ENCODE data around the gene P2RX5.

Gene P2RX5

GRCh38 chr17:3658784-3659449, 37.0 kb downstream of the P2RX5 start:
- TF ChIP-seq FOXP2 (optimal IDR thresholded peaks at IDR 0.05; ENCODE audit: control extremely low read depth, extremely low read length, insufficient read depth): no peak
- TF ChIP-seq EZH2 (IDR thresholded peaks at IDR 0.05): no peak
- TF ChIP-seq POLR2AphosphoS5 (IDR thresholded peaks at IDR 0.05; ENCODE audit: borderline replicate concordance, low read depth, low read length): no peak
- Histone ChIP-seq H3K9me3 (ENCODE audit: low read depth, low read length) (no peaks in the 10 kb centered on the region), H3K27ac (no peak overlapping the region), H3K9ac (ENCODE audit: insufficient read length) (no peak overlapping the region), H3K4me3 (no peak overlapping the region), H3K36me3 (ENCODE audit: insufficient read depth, low read length) (peaks cover 5% of the 10 kb centered on the region; the same call in 1 of the 2 replicates)
- no peak for DNase-seq (ENCODE audit: low read depth, low spot score)

- no peak overlapping the region for H3K9ac ChIP-seq (ENCODE audit: insufficient read length)
- TF ChIP-seq FOXP2 (optimal IDR thresholded peaks at IDR 0.05; ENCODE audit: control extremely low read depth, extremely low read length, insufficient read depth): no peak
- TF ChIP-seq EZH2 (IDR thresholded peaks at IDR 0.05): no peak
- TF ChIP-seq POLR2AphosphoS5 (IDR thresholded peaks at IDR 0.05; ENCODE audit: borderline replicate concordance, low read depth, low read length): no peak
Observed at GRCh38 chr17:3657874-3658783, 37.8 kb downstream of the P2RX5 start.

GRCh38 chr17:3657588-3657869, 38.4 kb downstream of the P2RX5 start:
- no peak for DNase-seq (ENCODE audit: low read depth, low spot score)
- H3K36me3 ChIP-seq (ENCODE audit: insufficient read depth, low read length): no peaks in the 10 kb centered on the region

More at GRCh38 chr17:3657874-3658783, 37.8 kb downstream of the P2RX5 start:
- Histone ChIP-seq H3K4me3 (no peak overlapping the region), H3K27ac (no peak overlapping the region), H3K36me3 (ENCODE audit: insufficient read depth, low read length) (no peaks in the 10 kb centered on the region), H3K9me3 (ENCODE audit: low read depth, low read length) (no peaks in the 10 kb centered on the region)
- no peak for DNase-seq (ENCODE audit: low read depth, low spot score)

GRCh38 chr17:3656755-3657587, 39.0 kb downstream of the P2RX5 start:
- Histone ChIP-seq H3K27ac (no peak overlapping the region), H3K9me3 (ENCODE audit: low read depth, low read length) (no peaks in the 10 kb centered on the region), H3K36me3 (ENCODE audit: insufficient read depth, low read length) (no peaks in the 10 kb centered on the region), H3K9ac (ENCODE audit: insufficient read length) (no peak overlapping the region), H3K4me3 (no peak overlapping the region)
- TF ChIP-seq EZH2 (IDR thresholded peaks at IDR 0.05): no peak
- no peak for TF ChIP-seq POLR2AphosphoS5 (IDR thresholded peaks at IDR 0.05; ENCODE audit: borderline replicate concordance, low read depth, low read length)
- no peak for TF ChIP-seq FOXP2 (optimal IDR thresholded peaks at IDR 0.05; ENCODE audit: control extremely low read depth, extremely low read length, insufficient read depth)
- DNase-seq (ENCODE audit: low read depth, low spot score): no peak

More at GRCh38 chr17:3657588-3657869, 38.4 kb downstream of the P2RX5 start:
- no peak for TF ChIP-seq FOXP2 (optimal IDR thresholded peaks at IDR 0.05; ENCODE audit: control extremely low read depth, extremely low read length, insufficient read depth)
- no peak for TF ChIP-seq POLR2AphosphoS5 (IDR thresholded peaks at IDR 0.05; ENCODE audit: borderline replicate concordance, low read depth, low read length)
- TF ChIP-seq EZH2 (IDR thresholded peaks at IDR 0.05): no peak
- Histone ChIP-seq H3K9ac (ENCODE audit: insufficient read length) (no peak overlapping the region), H3K27ac (no peak overlapping the region), H3K9me3 (ENCODE audit: low read depth, low read length) (no peaks in the 10 kb centered on the region), H3K4me3 (no peak overlapping the region)

- Histone ChIP-seq H3K9ac (ENCODE audit: insufficient read length) (no peak overlapping the region), H3K9me3 (ENCODE audit: low read depth, low read length) (no peaks in the 10 kb centered on the region), H3K36me3 (ENCODE audit: insufficient read depth, low read length) (no peaks in the 10 kb centered on the region), H3K4me3 (no peak overlapping the region), H3K27ac (no peak overlapping the region)
- TF ChIP-seq FOXP2 (optimal IDR thresholded peaks at IDR 0.05; ENCODE audit: control extremely low read depth, extremely low read length, insufficient read depth): no peak
- no peak for TF ChIP-seq EZH2 (IDR thresholded peaks at IDR 0.05)
- no peak for TF ChIP-seq POLR2AphosphoS5 (IDR thresholded peaks at IDR 0.05; ENCODE audit: borderline replicate concordance, low read depth, low read length)
- no peak for DNase-seq (ENCODE audit: low read depth, low spot score)
Observed at GRCh38 chr17:3656353-3656752, 39.6 kb downstream of the P2RX5 start.

- no peak for DNase-seq (ENCODE audit: low read depth, low spot score)
- no peaks in the 10 kb centered on the region for H3K36me3 ChIP-seq (ENCODE audit: insufficient read depth, low read length)
- no peaks in the 10 kb centered on the region for H3K9me3 ChIP-seq (ENCODE audit: low read depth, low read length)
- no peak for TF ChIP-seq FOXP2 (optimal IDR thresholded peaks at IDR 0.05; ENCODE audit: control extremely low read depth, extremely low read length, insufficient read depth)
- H3K27ac ChIP-seq: no peak overlapping the region
- H3K9ac ChIP-seq (ENCODE audit: insufficient read length): no peak overlapping the region
- no peak overlapping the region for H3K4me3 ChIP-seq
Observed at GRCh38 chr17:3655766-3656165, 40.2 kb downstream of the P2RX5 start.

- no peak for TF ChIP-seq EZH2 (IDR thresholded peaks at IDR 0.05)
- TF ChIP-seq FOXP2 (optimal IDR thresholded peaks at IDR 0.05; ENCODE audit: control extremely low read depth, extremely low read length, insufficient read depth): no peak
- TF ChIP-seq POLR2AphosphoS5 (IDR thresholded peaks at IDR 0.05; ENCODE audit: borderline replicate concordance, low read depth, low read length): no peak
- no peak overlapping the region for H3K4me3 ChIP-seq
- DNase-seq (ENCODE audit: low read depth, low spot score): no peak
- no peak overlapping the region for H3K27ac ChIP-seq
- H3K9me3 ChIP-seq (ENCODE audit: low read depth, low read length): no peaks in the 10 kb centered on the region
- H3K9ac ChIP-seq (ENCODE audit: insufficient read length): no peak overlapping the region
- H3K36me3 ChIP-seq (ENCODE audit: insufficient read depth, low read length): no peaks in the 10 kb centered on the region
Observed at GRCh38 chr17:3647769-3648555, 48.0 kb downstream of the P2RX5 start.
